Kidney epithelial cell (primary cell): ENCODE measurements around the gene WSB1. TPM values are rescaled to one million over a fixed set of nuclear protein-coding genes. Genes with fewer than 3 reads are reported as not detected.

Experiments
- DNase-seq: peaks from one replicate; pipeline ENCODE4 v3.0.0-alpha.2; 2010; ENCODE audit warnings: low read depth
- H3K27me3 ChIP-seq: 2 replicates; pipeline ENCODE4 v1.6.0; 2011; ENCODE audit warnings: low read length; ENCODE audit not compliant: control insufficient read depth, insufficient read depth
- H3K36me3 ChIP-seq: 2 replicates; pipeline ENCODE4 v1.5.1; 2011; ENCODE audit warnings: low read length; ENCODE audit not compliant: control insufficient read depth, insufficient read depth
- H3K4me3 ChIP-seq: 2 replicates; pipeline ENCODE4 v1.5.1; 2011; ENCODE audit warnings: low read depth, mild to moderate bottlenecking, control low read depth, low read length
- total RNA-seq: library from RNA; depleted of rRNA; stranded (reverse); fragments of >200 nt; gene quantifications from 2 replicates; pipeline ENCODE4 v1.2.3, GENCODE V29; 2015
- TF ChIP-seq, protein P1 (sequence below): IDR thresholded peaks from 2 replicates; pipeline ENCODE4 v1.5.1; 2011; ENCODE audit warnings: mild to moderate bottlenecking, moderate library complexity, low read length, control low read depth, inconsistent platforms; ENCODE audit not compliant: insufficient read depth, poor library complexity, severe bottlenecking

WSB1 gene
- total RNA-seq, 1 donor from 2014 or later, result 127 TPM

- no peak overlapping the region for H3K4me3 ChIP-seq
- no peaks in the 10 kb centered on the region for H3K36me3 ChIP-seq
- TF ChIP-seq, protein P1, sequence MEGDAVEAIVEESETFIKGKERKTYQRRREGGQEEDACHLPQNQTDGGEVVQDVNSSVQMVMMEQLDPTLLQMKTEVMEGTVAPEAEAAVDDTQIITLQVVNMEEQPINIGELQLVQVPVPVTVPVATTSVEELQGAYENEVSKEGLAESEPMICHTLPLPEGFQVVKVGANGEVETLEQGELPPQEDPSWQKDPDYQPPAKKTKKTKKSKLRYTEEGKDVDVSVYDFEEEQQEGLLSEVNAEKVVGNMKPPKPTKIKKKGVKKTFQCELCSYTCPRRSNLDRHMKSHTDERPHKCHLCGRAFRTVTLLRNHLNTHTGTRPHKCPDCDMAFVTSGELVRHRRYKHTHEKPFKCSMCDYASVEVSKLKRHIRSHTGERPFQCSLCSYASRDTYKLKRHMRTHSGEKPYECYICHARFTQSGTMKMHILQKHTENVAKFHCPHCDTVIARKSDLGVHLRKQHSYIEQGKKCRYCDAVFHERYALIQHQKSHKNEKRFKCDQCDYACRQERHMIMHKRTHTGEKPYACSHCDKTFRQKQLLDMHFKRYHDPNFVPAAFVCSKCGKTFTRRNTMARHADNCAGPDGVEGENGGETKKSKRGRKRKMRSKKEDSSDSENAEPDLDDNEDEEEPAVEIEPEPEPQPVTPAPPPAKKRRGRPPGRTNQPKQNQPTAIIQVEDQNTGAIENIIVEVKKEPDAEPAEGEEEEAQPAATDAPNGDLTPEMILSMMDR, result no peak
- no peaks in the 10 kb centered on the region for H3K27me3 ChIP-seq
- DNase-seq, result no peak
Observed at GRCh38 chr17:27351759-27352158, 57.8 kb downstream of the WSB1 start.

DNA sequence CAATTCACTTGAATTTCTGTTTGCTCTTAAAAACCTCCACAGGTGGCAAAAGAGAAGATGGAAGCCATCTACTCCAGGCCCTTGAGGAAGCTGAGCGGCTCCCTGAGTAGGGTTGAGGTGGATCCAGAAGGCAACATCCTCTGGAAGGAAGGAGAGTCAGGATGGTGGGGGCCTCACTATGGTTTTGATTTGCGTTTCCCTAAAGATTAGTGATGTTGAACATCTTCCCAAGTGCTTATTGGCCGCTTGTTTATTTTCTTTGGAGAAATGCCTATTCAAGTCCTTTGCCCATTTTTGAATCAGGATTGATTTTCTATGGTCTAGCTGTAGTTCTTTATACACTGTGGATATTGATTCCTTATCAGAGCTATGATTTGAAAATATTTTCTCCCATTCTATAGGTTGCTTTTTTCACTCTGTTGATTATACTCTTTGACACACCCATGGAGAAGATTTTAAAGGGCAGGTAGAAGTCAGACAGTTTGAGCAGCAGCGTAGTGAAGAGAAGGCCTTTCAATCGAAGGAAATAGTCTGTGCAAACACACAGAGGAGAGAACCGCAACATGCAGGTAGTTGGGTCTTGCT, 58.6 kb downstream of the WSB1 start:
- no peaks in the 10 kb centered on the region for H3K27me3 ChIP-seq
- H3K4me3 ChIP-seq, result no peak overlapping the region
- H3K36me3 ChIP-seq, result no peaks in the 10 kb centered on the region
- DNase-seq, result no peak
- TF ChIP-seq, protein P1, result no peak

GRCh38 chr17:27353033-27353460, 59.1 kb downstream of the WSB1 start:
- Histone ChIP-seq H3K27me3 (no peaks in the 10 kb centered on the region), H3K4me3 (peak overlapping the region; percentile 66), H3K36me3 (no peaks in the 10 kb centered on the region)
- TF ChIP-seq, protein P1, result no peak
- no peak for DNase-seq

- TF ChIP-seq, protein P1, result no peak
- Histone ChIP-seq H3K36me3 (no peaks in the 10 kb centered on the region), H3K4me3 (peak overlapping the region; percentile 66), H3K27me3 (no peaks in the 10 kb centered on the region)
- peak; percentile 52 for DNase-seq
Observed at GRCh38 chr17:27353461-27354050, 59.6 kb downstream of the WSB1 start.

DNA sequence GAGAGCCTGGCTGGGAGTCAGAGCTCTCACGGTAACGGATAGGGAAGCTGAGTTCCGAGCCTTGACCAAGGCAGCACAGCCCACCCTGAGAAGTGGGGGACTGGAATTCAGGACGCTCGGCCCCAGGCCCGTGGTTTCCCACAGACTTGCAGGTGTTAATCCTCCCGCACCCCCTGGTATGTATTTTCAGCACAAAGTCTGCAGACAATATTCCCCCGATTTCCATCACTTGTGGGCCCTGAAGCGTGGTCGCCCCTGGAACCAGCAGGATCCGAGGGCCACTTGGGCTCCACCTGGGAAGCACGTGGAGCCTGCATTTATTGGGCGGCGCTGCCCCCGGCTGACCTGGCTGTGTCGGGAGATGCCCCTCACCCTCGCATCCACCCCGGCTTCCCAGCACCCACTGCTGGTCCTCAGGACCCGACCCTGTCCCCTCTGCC, 60.2 kb downstream of the WSB1 start:
- no peaks in the 10 kb centered on the region for H3K27me3 ChIP-seq
- H3K4me3 ChIP-seq, result peak overlapping the region; percentile 44
- DNase-seq, result no peak
- H3K36me3 ChIP-seq, result no peaks in the 10 kb centered on the region
- TF ChIP-seq, protein P1, result no peak
